ENCODE data around the gene UTS2B. TPM values are rescaled to one million over a fixed set of nuclear protein-coding genes. Genes with fewer than 3 reads are reported as not detected.

Gene UTS2B
- total and polyA plus RNA-seq, 2 experiments from 2014 or later: 0.22 to 0.61 TPM

GRCh38 chr3:191340351-191340750 is 10.0 kb upstream of the UTS2B start:
- TF ChIP-seq EZH2phosphoT487 (IDR thresholded peaks at IDR 0.05; ENCODE audit: insufficient read depth, low read depth) (no peak), EZH2 (IDR thresholded peaks at IDR 0.05; ENCODE audit: insufficient read depth, poor library complexity, severe bottlenecking) (no peak)
- H3F3A ChIP-seq (ENCODE audit: insufficient read depth): peaks cover 27% of the 10 kb centered on the region
- H3K27ac ChIP-seq: no peak overlapping the region
- no peaks in the 10 kb centered on the region for H3K9me2 ChIP-seq (ENCODE audit: insufficient read depth)
- no peak overlapping the region for H2AFZ ChIP-seq
- H3K27me3 ChIP-seq (replicated peaks; ENCODE audit: insufficient read depth): no peaks in the 10 kb centered on the region
- no peak overlapping the region for H3K4me3 ChIP-seq
- H3K79me2 ChIP-seq (ENCODE audit: insufficient read depth): peaks cover 100% of the 10 kb centered on the region
- no peak overlapping the region for H3K4me2 ChIP-seq (ENCODE audit: unreplicated experiment)
- H3K9ac ChIP-seq: no peak overlapping the region
- H4K20me1 ChIP-seq (ENCODE audit: insufficient read depth): no peaks in the 10 kb centered on the region
- 96 to 98% methylated on average over 2 of the region's 2 CpGs for WGBS, 2 experiments (ENCODE audit: low coverage in 1 of 2, low lambda C conversion rate in 2 of 2, missing lambda C conversion rate in 2 of 2)
- no peaks in the 10 kb centered on the region for H3K9me3 ChIP-seq (ENCODE audit: low read depth)
- H3K36me3 ChIP-seq (ENCODE audit: low read depth): no peaks in the 10 kb centered on the region
- DNase-seq: no peak
- H3K4me1 ChIP-seq (ENCODE audit: insufficient read depth): peaks cover 68% of the 10 kb centered on the region
- in situ Hi-C loops (cut with MboI): no loop called here

- TF ChIP-seq EZH2phosphoT487 (IDR thresholded peaks at IDR 0.05; ENCODE audit: insufficient read depth, low read depth): no peak
- TF ChIP-seq EZH2 (IDR thresholded peaks at IDR 0.05; ENCODE audit: insufficient read depth, poor library complexity, severe bottlenecking): no peak
- Histone ChIP-seq H3K9me3 (ENCODE audit: low read depth) (no peaks in the 10 kb centered on the region), H3F3A (ENCODE audit: insufficient read depth) (peaks cover 27% of the 10 kb centered on the region), H4K20me1 (ENCODE audit: insufficient read depth) (no peaks in the 10 kb centered on the region), H3K4me3 (no peak overlapping the region), H3K4me1 (ENCODE audit: insufficient read depth) (peaks cover 68% of the 10 kb centered on the region), H3K9ac (no peak overlapping the region), H3K36me3 (ENCODE audit: low read depth) (no peaks in the 10 kb centered on the region), H3K79me2 (ENCODE audit: insufficient read depth) (peaks cover 100% of the 10 kb centered on the region), H3K27ac (no peak overlapping the region), H3K27me3 (replicated peaks; ENCODE audit: insufficient read depth) (no peaks in the 10 kb centered on the region), H3K4me2 (ENCODE audit: unreplicated experiment) (no peak overlapping the region), H2AFZ (no peak overlapping the region), H3K9me2 (ENCODE audit: insufficient read depth) (no peaks in the 10 kb centered on the region)
- WGBS, 2 experiments (ENCODE audit: low coverage in 1 of 2, low lambda C conversion rate in 2 of 2, missing lambda C conversion rate in 2 of 2): 67 to 76% methylated on average over 3 of the region's 3 CpGs
- in situ Hi-C loops (cut with MboI): no loop called here
- no peak for DNase-seq
Observed at GRCh38 chr3:191339316-191339917, 9.1 kb upstream of the UTS2B start.

GRCh38 chr3:191338177-191338488 is 7.8 kb upstream of the UTS2B start:
- 68 to 70% methylated on average over 4 of the region's 4 CpGs for WGBS, 2 experiments (ENCODE audit: low coverage in 1 of 2, low lambda C conversion rate in 2 of 2, missing lambda C conversion rate in 2 of 2)
- Histone ChIP-seq H3K27me3 (replicated peaks; ENCODE audit: insufficient read depth) (no peaks in the 10 kb centered on the region), H3F3A (ENCODE audit: insufficient read depth) (peaks cover 21% of the 10 kb centered on the region), H3K9me3 (ENCODE audit: low read depth) (no peaks in the 10 kb centered on the region), H3K79me2 (ENCODE audit: insufficient read depth) (peaks cover 100% of the 10 kb centered on the region), H3K27ac (peak overlapping the region; percentile 57), H3K9ac (no peak overlapping the region), H3K9me2 (ENCODE audit: insufficient read depth) (no peaks in the 10 kb centered on the region; the same call in 1 of the 2 replicates), H4K20me1 (ENCODE audit: insufficient read depth) (no peaks in the 10 kb centered on the region), H3K4me3 (peak overlapping the region; percentile 48), H3K4me2 (ENCODE audit: unreplicated experiment) (peak overlapping the region; percentile 39), H2AFZ (no peak overlapping the region), H3K4me1 (ENCODE audit: insufficient read depth) (peaks cover 62% of the 10 kb centered on the region), H3K36me3 (ENCODE audit: low read depth) (no peaks in the 10 kb centered on the region)
- in situ Hi-C loops (cut with MboI): no loop called here
- no peak for TF ChIP-seq EZH2 (IDR thresholded peaks at IDR 0.05; ENCODE audit: insufficient read depth, poor library complexity, severe bottlenecking)
- TF ChIP-seq EZH2phosphoT487 (IDR thresholded peaks at IDR 0.05; ENCODE audit: insufficient read depth, low read depth): no peak
- no peak for DNase-seq

- H3K79me2 ChIP-seq (ENCODE audit: insufficient read depth): peaks cover 100% of the 10 kb centered on the region
- no peak for DNase-seq
- no peaks in the 10 kb centered on the region for H4K20me1 ChIP-seq (ENCODE audit: insufficient read depth)
- H3K4me2 ChIP-seq (ENCODE audit: unreplicated experiment): no peak overlapping the region
- H3K36me3 ChIP-seq (ENCODE audit: low read depth): no peaks in the 10 kb centered on the region
- in situ Hi-C loops (cut with MboI): no loop called here
- no peak overlapping the region for H2AFZ ChIP-seq
- H3F3A ChIP-seq (ENCODE audit: insufficient read depth): peaks cover 28% of the 10 kb centered on the region
- no peak overlapping the region for H3K4me3 ChIP-seq
- TF ChIP-seq EZH2 (IDR thresholded peaks at IDR 0.05; ENCODE audit: insufficient read depth, poor library complexity, severe bottlenecking) (no peak), EZH2phosphoT487 (IDR thresholded peaks at IDR 0.05; ENCODE audit: insufficient read depth, low read depth) (no peak)
- H3K4me1 ChIP-seq (ENCODE audit: insufficient read depth): peaks cover 62% of the 10 kb centered on the region
- H3K27ac ChIP-seq: no peak overlapping the region
- no peaks in the 10 kb centered on the region for H3K27me3 ChIP-seq (replicated peaks; ENCODE audit: insufficient read depth)
- no peaks in the 10 kb centered on the region for H3K9me3 ChIP-seq (ENCODE audit: low read depth)
- no peak overlapping the region for H3K9ac ChIP-seq
- no peaks in the 10 kb centered on the region; the same call in 1 of the 2 replicates for H3K9me2 ChIP-seq (ENCODE audit: insufficient read depth)
- WGBS, 2 experiments (ENCODE audit: low coverage in 1 of 2, low lambda C conversion rate in 2 of 2, missing lambda C conversion rate in 2 of 2): 80 to 87% methylated on average over 2 of the region's 2 CpGs
Observed at GRCh38 chr3:191336833-191337232, 6.5 kb upstream of the UTS2B start.

Measured in GM23248 (cell line).